Endometrium (tissue), 2 donors: ENCODE results near the gene FAM43A.

Experiments used
- FAIRE-seq: peaks from 2 replicates; lab custom pipeline; 2012; peaks lifted over from hg19 to GRCh38; lab: Jason Lieb, UNC
- donor health status: control.
- donor health status: control.

FAM43A gene

DNA sequence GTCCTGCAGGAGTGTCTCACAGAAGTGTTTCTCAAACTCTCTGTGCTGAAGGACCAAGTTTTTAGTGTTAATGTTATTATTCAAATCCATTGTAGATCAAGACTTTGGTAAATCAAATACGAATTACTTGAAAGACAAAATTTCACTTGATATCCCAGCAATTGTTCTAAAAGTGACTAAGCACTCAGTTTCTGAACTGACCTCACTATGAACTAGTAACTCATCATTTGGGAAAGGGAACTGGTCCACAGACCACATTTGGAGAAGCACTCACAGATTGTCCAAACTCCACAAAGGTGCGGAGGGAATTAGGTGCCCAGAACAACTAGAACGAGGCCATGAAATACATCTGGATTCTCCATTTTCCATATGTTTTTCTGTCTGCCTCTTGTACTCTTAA is 25.6 kb downstream of the FAM43A start:
- FAIRE-seq = no peak

DNA sequence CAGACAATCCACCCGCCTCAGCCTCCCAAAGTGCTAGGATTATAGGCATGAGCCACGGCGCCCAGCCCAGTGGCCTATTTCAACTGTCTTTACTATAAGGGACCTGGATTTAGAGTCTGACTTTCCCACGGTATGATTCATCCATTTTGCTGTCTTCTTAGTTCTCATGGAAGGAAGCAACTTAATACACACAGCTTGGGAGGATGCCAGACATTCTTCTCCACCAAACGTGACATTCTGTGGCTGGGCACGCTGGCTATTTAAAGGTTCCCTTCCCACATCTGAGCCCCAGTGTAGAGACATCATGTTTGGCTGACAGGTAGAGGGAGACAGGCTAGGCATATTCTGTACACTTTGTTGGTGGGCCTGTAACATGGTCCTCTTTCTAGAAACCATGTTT is 26.2 kb downstream of the FAM43A start:
- no peak for FAIRE-seq

DNA sequence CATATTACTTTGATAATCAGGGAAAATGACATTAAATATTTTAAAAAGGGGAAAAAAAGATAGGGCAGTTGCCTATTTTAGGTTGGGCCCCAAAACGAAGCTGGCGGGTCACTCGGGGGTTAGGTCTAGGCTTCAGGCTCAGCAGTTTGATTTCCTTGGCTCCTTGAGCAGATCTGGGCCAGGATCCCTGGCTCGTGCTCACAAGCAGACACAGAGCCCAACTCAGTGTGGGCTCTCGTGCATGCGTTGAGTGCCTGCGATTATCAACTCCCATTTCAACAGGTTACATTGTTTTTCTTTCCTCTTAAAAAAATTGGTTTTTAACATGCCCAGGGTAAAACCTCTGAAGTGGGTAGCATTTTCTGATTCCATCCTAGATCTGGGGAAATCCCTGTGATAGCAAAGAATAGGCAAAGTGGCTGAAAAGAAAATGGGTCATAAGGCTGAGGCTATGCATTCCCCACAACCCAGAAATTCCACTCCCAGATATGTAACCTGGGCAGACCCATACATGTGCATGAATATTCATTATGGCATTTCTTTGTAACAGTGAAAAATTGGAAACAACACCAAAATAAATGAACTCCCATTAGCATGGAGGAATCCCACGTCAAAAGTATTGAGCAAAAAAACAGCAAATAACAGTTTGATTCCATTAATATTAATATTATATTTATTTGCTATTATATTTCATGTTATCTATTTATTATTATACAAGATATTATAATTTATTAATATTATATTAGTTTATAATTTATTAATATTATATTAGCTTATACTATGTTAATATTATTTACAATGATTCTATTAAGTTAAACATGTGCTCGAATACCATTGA is 27.8 kb downstream of the FAM43A start:
- peak; percentile 23 for FAIRE-seq

DNA sequence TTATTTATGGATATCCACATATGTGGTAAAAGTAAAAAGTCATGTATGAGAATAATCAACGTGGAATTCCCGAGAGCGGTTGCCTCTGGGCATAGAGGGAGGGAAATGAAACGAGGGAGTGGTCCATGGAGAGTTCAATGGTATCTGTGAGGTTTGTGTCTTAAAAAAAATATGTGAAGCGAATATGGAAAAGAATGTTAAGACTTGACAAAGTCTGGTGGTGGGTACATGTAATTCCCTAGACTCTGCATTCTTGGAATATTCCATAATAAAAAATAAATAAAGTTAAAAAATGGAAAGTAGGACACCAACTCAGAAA is 28.4 kb downstream of the FAM43A start:
- FAIRE-seq = no peak

DNA sequence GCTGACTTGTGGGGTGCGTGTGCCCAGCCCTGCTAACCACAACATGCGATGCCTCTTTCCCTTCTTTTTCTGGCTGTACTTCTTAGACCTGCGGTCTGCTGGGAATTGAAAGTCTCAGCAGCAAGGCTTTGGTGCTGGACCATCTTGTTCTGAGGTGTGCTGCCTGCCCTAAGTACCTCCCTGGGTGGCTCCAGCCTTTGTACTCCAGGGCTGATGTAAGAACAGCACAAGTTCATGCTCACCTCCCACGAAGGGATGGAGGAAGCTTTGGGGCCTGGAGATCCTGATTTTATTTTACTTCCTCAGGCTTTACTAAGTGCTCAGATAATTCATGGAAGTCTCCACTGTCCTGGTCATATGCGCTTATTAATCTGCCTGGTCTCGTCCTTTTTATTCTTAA is 28.9 kb downstream of the FAM43A start:
- FAIRE-seq = no peak

DNA sequence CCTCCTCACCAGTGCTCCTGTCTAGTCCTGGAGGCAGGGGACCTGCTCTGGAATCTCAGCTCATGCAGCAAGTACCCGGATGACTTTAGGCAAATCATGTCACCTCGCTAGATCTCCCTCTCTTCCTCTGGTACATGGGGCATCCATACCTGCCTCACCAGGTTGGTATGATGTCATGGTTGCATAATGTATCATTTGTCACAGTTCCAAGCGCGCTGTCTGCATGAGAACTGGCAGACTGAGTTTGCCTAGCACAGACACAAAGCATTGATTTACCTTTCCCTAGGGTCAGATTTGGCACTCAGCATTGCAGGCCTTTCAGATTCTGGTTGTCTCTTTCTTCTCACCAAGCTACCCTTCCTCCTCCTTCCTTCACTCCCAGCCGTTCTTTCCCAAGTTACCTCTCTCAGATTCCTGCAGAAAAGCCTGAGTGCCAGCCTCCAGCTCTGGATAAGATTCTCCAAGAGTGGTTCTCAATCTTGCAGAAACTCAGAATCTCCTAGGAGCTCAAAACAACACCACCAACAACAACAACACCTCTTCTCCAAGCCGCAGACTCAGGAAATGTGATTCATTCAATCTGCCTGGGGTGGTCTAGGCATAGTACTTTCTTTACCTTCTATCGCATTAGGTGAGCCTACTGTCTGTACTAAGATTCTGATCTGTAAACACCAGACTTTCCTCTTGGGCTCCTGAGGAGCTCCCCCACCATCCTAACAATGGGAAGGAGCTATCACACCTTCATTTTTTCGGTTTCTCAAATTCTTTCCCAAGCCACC is 29.5 kb downstream of the FAM43A start:
- no peak for FAIRE-seq

DNA sequence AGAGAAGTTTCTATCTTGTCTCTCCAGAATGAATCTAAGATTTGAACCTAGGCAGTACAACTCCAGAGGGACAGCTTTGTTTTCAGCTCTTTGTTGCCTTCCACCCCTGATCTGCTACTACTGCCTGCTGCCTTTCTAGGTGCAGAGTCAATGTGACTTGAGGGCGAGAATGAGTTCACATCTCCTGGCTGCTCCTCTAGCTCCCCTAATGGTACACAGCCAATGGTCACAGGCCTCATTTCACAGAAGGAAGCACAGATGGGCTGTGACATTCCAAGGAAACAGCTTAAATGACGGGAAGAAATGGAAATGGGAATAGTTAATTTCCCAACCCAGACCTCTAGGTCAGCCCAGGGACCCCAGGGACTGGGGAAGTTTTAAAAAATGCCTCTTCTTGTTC is 32.4 kb downstream of the FAM43A start:
- FAIRE-seq = no peak

DNA sequence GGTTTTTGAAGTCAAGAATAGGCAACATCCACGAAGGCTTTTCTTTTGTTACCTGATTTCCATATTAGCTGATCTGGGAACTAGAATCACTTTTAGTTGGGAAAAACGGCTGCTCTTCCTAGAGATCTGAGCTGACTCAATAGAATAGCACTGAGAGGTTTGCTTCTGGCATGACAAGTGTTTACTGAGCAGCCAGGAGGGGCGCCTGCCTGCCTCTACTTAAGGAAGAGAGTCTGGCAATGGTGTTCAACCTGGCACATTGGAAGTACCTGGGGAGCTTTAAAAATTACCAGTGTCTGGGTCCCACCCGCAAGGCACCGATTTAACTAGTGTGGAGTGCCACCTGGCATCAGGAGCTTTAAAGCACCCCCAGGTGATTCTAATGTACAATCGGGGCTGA is 34.4 kb downstream of the FAM43A start:
- no peak for FAIRE-seq

DNA sequence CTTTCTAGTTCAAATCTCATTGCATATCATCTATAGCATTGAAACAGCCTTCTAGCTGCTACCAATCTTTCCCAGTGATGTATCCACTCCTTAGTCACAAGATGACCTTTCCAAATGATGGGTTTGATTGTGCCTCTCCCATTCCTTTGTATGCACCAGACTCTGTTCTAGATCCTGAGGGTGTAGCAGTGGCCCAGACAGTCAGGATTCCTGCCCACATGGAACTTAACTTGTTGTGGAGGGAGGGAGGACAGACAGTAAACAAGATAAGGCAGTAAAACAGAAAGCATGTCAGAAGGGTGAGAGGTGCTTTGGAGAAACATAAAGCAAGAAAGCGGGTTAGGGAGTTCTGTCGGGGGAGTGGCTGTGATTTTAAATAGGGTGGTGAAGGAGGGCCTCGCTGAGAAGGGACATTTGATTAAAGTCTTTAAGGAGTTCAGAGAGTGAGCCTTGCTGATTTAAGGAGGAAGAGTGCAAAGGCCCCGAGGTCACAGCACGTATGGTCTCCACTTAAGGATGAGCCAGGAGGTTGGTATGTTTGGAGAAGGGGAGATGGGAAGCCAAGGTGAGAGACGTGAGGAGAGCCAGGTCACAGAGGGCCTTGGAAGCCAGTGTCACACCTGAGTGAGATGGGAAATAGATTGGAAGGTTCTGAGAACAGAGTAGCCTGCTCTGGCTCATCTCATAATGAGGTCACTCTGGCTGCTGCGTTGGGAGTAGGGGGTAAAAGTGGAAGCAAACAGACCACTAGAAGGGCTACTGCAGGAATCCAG is 38.3 kb downstream of the FAM43A start:
- FAIRE-seq = no peak

DNA sequence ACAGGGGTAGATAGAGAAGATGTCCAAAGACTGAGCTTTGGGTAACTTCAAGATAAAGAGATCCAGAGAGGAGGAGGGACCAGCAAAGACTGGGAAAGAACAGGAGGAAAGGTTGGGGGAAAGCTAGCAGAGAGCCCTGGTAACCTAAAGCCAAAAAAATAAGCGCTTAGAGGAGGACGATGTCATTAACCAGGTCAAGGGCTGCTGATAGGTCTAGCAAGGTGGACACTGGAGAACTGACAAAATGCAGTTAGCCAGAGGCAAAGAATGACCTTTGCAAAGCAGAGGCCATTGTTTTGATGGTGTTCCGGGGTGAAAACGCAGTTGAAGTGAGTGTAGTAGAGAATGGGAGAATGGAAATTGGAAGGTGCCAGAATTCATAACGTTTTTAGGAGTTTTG is 39.7 kb downstream of the FAM43A start:
- FAIRE-seq = no peak

DNA sequence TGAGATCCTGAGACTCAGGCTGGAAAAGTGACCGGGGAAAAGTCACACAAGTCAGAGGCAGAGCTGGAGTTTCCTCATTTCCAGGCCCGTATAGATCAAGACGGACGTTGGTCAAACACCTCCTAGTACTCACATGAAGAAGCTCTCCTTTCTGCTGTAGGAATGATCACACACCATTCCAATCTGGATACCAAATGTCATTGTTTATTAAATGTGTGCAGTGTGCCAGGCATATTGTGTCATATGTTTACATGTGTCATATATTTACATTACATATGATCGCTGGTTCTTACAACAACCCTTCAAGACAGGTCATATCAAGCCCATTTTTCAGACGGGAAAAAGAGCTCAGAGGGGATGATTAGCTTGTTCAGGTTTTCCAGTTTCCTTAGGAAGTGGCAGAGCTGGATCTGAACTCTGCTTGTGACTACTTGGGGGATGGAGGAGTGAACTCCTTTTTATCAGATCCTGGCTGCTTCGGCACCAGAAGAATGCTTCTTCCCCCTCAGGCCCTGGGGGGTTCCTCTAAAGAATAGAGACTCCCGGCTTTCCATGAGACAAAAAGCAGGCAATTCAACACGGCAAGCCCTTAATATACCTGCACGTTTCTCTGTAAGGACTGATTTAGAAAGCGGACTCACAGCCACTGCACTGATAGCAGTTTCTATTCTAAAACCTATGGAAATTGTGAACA is 41.9 kb downstream of the FAM43A start:
- FAIRE-seq = no peak

DNA sequence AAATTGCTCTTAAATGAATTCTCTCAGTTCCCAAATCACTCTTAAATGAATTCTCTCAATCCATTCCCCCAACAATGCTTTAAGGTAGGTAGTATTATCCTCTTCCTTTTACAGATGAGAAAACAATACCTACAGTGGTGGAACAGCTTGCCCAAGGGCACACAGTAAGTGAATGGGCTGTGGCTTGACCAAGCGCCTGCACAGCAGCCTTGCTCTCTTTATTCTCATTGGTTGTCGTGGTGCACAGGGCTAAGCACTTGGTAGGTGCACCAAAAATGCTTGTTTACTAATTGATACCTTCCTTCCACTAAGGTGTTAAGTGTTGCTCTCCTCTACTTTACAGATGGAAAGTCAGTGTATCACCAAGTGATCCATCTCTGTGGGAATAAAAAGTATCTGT is 43.3 kb downstream of the FAM43A start:
- no peak for FAIRE-seq

DNA sequence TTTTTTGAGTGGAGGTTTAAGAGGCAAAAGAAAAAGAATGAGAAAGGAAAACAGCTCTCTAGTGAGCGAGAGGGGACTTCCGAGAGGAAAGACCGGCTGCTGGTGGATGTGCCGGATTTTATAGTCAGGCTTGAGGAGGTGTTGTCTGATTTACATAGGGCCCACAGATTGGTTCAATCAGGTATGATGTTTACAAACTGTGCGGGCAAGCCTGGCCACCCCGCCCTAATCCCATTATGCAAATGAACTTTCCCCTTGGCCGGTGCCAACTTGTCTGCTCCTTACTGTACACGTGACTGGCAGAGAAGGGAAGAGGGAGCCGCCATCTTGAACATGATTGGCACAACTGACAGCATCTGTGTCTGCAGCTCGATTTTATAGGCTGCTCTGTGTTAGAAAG is 44.7 kb downstream of the FAM43A start:
- peak; percentile 33 for FAIRE-seq

DNA sequence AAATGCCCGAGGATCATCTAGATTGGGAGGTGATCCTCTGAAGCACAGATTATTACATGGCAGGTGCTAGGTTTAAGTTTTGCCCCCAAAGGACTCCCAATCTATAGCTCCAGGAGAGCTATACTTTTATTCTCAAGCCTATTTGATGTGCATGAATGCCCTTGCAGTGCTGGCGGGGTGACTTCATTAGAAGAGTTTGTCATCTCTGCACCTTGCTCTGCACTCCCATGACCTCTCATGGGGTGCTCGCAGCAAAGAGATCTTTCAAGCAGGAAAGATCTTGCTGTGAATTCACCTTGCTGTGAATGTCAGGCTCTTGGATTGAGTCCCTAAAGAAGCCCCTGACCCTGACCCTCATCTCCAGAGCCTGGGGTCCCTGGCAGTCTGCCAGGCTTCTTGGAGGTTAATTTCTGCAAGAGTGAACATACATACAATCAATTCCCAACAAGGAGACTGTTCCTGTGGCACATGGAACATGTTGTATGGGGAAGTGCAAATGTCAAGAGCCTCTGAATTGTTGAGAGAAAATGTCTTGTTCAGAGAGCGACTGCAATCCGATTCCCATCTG is 45.9 kb downstream of the FAM43A start:
- FAIRE-seq = no peak

DNA sequence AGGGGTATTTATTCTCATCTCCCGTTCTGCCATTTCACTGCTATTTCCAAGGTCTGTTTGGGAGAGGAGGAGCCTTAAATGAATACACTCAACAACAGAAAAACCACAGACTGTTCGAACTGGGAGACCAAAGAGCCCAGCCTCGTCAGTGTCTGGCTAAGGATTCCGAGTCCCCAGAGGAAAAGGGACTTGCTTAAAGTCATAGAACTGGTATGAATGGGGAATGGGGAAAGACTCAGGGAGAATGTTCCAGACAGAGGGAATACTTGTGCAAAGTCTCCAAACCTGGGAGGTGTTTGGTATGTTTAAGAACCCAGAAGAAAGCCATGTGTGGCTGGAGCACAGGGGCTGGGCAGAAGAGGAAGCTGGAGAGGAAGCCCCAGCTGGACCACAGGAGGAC is 46.9 kb downstream of the FAM43A start:
- no peak for FAIRE-seq

DNA sequence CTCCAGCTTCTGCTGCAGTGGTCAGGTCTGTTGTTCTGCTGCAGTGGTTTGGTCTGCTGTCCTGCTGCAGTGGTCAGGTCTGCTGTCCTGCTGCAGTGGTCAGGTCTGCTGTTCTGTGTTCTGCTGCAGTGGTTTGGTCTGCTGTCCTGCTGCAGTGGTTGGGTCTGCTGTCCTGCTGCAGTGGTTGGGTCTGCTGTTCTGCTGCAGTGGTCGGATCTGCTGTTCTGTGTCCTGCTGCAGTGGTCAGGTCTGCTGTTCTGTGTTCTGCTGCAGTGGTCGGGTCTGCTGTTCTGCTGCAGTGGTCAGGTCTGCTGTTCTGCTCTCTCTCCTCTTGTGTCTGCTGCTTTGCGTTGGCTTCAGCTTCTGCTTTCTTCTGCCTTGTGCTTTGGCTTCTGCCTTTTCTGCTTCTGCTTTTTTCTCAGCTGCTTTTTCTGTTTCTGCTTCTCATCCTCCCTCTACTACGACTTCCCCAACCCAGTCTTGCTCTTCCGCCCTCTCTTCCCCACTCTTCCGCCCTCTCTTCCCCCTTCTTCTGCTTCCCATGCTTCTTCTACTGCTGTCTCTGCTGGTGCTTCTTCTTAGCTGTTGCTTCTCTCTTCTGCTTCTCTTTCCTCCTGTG is 50.7 kb downstream of the FAM43A start:
- no peak for FAIRE-seq

DNA sequence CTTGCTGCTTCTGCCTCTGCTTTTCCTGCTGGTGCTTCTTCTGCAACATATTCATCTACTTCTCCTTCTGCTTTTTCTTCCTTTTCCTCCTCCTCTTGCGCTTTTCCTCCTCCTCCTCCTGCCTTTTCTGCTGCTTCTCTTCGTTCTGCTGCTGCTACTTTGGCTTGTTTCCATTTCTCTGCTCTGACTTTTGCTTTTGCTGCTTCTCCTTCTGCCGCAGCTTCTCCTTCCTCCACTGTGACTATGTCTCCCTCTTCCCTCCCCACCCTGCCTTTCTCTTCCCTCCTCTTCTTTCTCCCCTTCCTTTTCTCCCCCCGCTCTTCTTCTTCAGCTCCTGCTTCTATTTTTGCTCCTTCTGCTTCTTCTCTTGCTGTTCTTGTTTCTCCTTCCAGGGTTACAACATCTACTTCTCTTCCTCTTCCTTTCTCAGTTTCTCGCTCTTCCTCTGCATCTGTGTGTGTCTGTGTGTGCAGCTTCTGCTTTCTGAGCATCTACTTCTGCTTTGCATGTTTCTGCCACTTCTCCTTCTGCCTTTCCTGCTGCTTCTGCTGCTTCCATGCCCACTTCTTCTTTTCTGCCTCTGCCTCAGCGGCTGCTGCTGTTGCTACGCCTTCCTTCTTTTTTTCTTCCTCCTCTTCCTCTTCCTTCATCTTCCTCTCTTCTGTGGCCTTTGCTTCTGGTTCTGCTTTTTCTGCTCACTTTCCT is 51.4 kb downstream of the FAM43A start:
- no peak for FAIRE-seq
